GM15510 (cell line): ENCODE results near the gene U2AF1L4.

ENCODE experiments used
- POLR2A ChIP-seq: IDR thresholded peaks from 3 replicates; pipeline ENCODE4 v1.6.1; 2011; ENCODE audit warnings: borderline replicate concordance; ENCODE audit not compliant: insufficient read length; ENCODE audit errors: extremely low read depth

U2AF1L4 gene

GRCh38 chr19:35718345-35719041 lies 26.7 kb downstream of the U2AF1L4 start:
- TF ChIP-seq POLR2A, result peak; percentile 7

GRCh38 chr19:35717665-35718344 lies 27.4 kb downstream of the U2AF1L4 start, which contains the start of gene KMT2B:
Gene KMT2B (plus strand): TSS chr19:35718003. CDS start chr19:35718019, 16 bp downstream.
- peak; percentile 42 for TF ChIP-seq POLR2A

- peak; percentile 60 for TF ChIP-seq POLR2A
Observed at GRCh38 chr19:35716801-35717664, 28.2 kb downstream of the U2AF1L4 start.

GRCh38 chr19:35715981-35716800 lies 29.0 kb downstream of the U2AF1L4 start:
- peak; percentile 23 for TF ChIP-seq POLR2A

GRCh38 chr19:35715355-35715809 lies 29.8 kb downstream of the U2AF1L4 start:
- TF ChIP-seq POLR2A, result no peak

- peak; percentile 20 for TF ChIP-seq POLR2A
Observed at GRCh38 chr19:35714601-35715354, 30.4 kb downstream of the U2AF1L4 start.

GRCh38 chr19:35713904-35714495 lies 31.2 kb downstream of the U2AF1L4 start:
- no peak for TF ChIP-seq POLR2A

GRCh38 chr19:35713506-35713850 lies 31.7 kb downstream of the U2AF1L4 start:
- no peak for TF ChIP-seq POLR2A

- peak; percentile 91 for TF ChIP-seq POLR2A
Observed at GRCh38 chr19:35712567-35713505, 32.4 kb downstream of the U2AF1L4 start.

GRCh38 chr19:35710784-35711723 lies 34.2 kb downstream of the U2AF1L4 start:
- peak; percentile 33 for TF ChIP-seq POLR2A

- no peak for TF ChIP-seq POLR2A
Observed at GRCh38 chr19:35708391-35708790, 36.8 kb downstream of the U2AF1L4 start.

- TF ChIP-seq POLR2A, result no peak
Observed at GRCh38 chr19:35704218-35704617, 41.0 kb downstream of the U2AF1L4 start, which contains the start of gene ZBTB32. Gene ZBTB32 (plus strand): TSS chr19:35704558. CDS start chr19:35714627, 10,069 bp downstream.

GRCh38 chr19:35703343-35703742 lies 41.9 kb downstream of the U2AF1L4 start:
- no peak for TF ChIP-seq POLR2A
